Adrenal gland (tissue), 12 donors: ENCODE measurements around the gene TMEM185B. TPM values are rescaled to one million over a fixed set of nuclear protein-coding genes. Genes with fewer than 3 reads are reported as not detected.

Experiments
- DNase-seq, 7 donors: peaks; one replicate each; pipeline ENCODE4 v3.0.0-alpha.2; 2019 to 2020
- H3K27ac ChIP-seq, 5 donors: fragments of 200-600 bp; sonication (generic) in 4 of 5; 1 replicate in 3 of 5; 2 replicates in 2 of 5; pipeline versions ENCODE4 v1.5.1 to v1.8.0; 2016 to 2020; ENCODE audit warnings: mild to moderate bottlenecking in 1 of 5
- H3K27me3 ChIP-seq: fragments of 200-600 bp; 2 replicates; pipeline ENCODE4 v1.8.0; 2021
- H3K36me3 ChIP-seq, 2 donors: fragments of 200-600 bp; replicated peaks in 1 of 2; 1 replicate in 1 of 2; 2 replicates in 1 of 2; pipeline versions ENCODE4 v1.5.1 to v1.8.0; 2018 to 2022
- H3K4me1 ChIP-seq, 2 donors: fragments of 200-600 bp; replicated peaks in 1 of 2; 1 replicate in 1 of 2; 2 replicates in 1 of 2; pipeline versions ENCODE4 v1.5.1 to v1.8.0; 2018 to 2021
- H3K4me3 ChIP-seq, 4 donors: fragments of 200-600 bp; sonication (generic) in 3 of 4; one replicate each; pipeline ENCODE4 v1.5.1; 2016 to 2018
- H3K9me3 ChIP-seq, 3 donors: fragments of 200-600 bp; sonication (generic) in 1 of 3; replicated peaks in 1 of 3; 1 replicate in 2 of 3; 2 replicates in 1 of 3; pipeline versions ENCODE4 v1.5.1 to v1.8.0; 2016 to 2021
- CTCF ChIP-seq, 6 experiments: fragments of 450-650 bp in 4 of 6; fragments of 200-600 bp in 2 of 6; sonication (generic) in 1 of 6; IDR thresholded peaks; 1 replicate in 5 of 6; 2 replicates in 1 of 6; pipeline versions ENCODE4 v1.5.1 to v1.8.0; 2016 to 2021; ENCODE audit warnings: antibody characterized with exemption in 6 of 6, mild to moderate bottlenecking in 2 of 6, moderate library complexity in 1 of 6
- POLR2A ChIP-seq, 2 donors: fragments of 450-650 bp; IDR thresholded peaks; one replicate each; pipeline ENCODE4 v1.6.1; 2017; ENCODE audit warnings: antibody characterized with exemption in 2 of 2, mild to moderate bottlenecking in 2 of 2, moderate library complexity in 1 of 2
- WGBS, 4 donors: extraction: QIAGEN DNeasy Blood & Tissue Kit in 2 of 4; methylation state at CpG; one replicate each; pipeline versions ENCODE4 v1.1.5 to v1.1.7; 2013 to 2017; 5-methylcytosine and 5-hydroxymethylcytosine counted together
- intact Hi-C, 2 donors: fragments of 100-400 bp; cut with DNase I; formaldehyde crosslinking; loops; one replicate each; pipeline versions ENCODE4 v1.14.1 to v1.15.0; 2022 to 2023
- polyA plus RNA-seq, 3 donors: library from polyadenylated mRNA; stranded (reverse); fragments of 200-250 nt in 2 of 3; fragments of 350-450 nt in 1 of 3; fragmentation: Illumina TruSeq in 1 of 3; extraction: RNeasy Lipid Tissue Mini Kit (QIAGEN cat#74804) in 1 of 3; gene quantifications; one replicate each; pipeline ENCODE4 v1.2.3, GENCODE V29; 2013 to 2014
- total RNA-seq, 9 donors: library from RNA; depleted of rRNA in 4 of 9; stranded (reverse); fragments of >200 nt in 4 of 9; fragments of 120-200 nt in 1 of 9; fragmentation: NEBNext Ultra II Directional in 1 of 9; extraction: Animal tissue kit (Norgen Biotek cat#: 25700) in 1 of 9; gene quantifications; one replicate each; pipeline versions ENCODE4 v1.1.0 to v1.2.4, GENCODE V29; 2013 to 2023
- donor health status: healthy with polysubstance abuse.
- donor health status: Bipolar disorder and iron deficiency.
- donor health status: DM: yes; HTN: yes; CAD: no.
- donor health status: DM: no; HTN: no; CAD: no.
- donor health status: DM: no; HTN: no; CAD: no.
- donor health status: DM: yes; HTN: yes; CAD: no.

TMEM185B gene
- total and polyA plus RNA-seq, 12 donors: 2.9 to 33.0 (median 20.3) TPM

DNA sequence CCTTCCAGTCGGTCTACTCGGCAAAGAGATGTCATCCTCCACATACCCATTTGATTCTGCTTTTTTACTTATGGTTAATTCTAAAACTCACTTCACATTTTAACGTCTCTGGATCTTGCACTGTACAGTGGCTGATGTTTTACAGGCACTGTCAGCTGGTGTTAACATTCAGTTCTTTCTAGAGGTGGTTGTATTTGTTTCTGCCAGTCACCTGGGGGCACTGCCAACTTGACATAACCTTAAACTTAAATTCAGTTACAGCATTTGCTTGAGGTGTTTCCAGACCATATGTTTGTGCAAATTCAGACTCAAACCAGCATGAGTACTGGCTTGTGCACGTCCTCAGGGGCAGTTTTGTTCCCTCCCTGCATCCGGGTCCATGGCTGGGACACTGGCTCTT lies 5.3 kb upstream of the TMEM185B start:
- Histone ChIP-seq H3K27ac (no peak overlapping the region), H3K4me3 (no peak overlapping the region), H3K36me3 (no peaks in the 10 kb centered on the region), H3K4me1 (peaks cover 12 to 24% of the 10 kb centered on the region in 2 donors), H3K27me3 (no peaks in the 10 kb centered on the region), H3K9me3 (no peaks in the 10 kb centered on the region)
- intact Hi-C loops: no loop called here
- 75 to 83% (median 79%) methylated on average over 5 of the region's 5 CpGs for WGBS, 4 donors
- TF ChIP-seq CTCF (IDR thresholded peaks at IDR 0.05) (no peak), POLR2A (IDR thresholded peaks at IDR 0.05) (no peak)
- DNase-seq: no peak

DNA sequence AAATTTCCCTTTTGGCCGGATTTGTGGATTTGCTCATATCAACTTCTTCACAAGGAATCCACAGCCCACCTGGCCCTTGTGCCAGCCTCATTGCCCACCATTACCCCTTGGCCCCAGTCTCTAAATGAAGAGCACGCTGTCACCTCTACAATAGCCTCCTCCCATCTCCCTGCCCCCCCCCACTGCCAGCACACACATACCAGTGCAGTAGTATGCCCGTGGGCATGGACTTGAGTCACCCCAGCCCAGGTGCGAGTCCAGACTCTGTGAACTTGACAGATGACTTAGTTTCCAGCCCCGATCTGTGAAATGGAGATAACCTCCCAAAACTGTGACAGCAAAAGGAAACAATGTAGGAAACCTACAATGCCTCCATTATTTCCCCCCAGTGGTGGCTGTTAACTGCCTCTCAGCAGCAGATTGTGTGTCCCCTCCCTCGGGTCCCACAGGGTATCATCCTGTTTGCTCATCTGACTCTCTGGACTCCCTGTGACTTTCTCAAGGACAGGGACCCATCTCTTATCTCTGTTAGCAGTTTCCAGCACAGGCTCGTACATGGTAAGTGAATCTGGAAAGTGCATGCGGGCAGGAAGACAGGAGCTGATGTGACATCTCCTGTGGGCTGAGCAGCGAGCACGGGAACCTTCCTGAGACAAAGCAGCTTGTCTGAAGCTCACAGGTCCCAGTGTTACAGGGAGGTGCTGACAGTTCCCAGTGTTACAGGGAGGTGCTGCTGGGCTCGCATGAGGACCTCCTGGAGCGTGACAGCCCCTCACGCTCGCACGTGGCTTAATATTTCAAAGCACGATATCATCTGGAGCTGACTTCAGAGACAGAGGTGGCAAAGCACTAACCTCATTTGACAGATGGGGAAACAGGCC lies 4.2 kb upstream of the TMEM185B start:
- no peak for TF ChIP-seq CTCF (IDR thresholded peaks at IDR 0.05)
- TF ChIP-seq POLR2A (IDR thresholded peaks at IDR 0.05): peak in 1 of 2 donors; percentile 6
- Histone ChIP-seq H3K36me3 (no peaks in the 10 kb centered on the region), H3K27ac (peak overlapping the region in 2 of 5 donors; percentile 23 to 76), H3K4me3 (no peak overlapping the region), H3K4me1 (peaks cover 5 to 24% of the 10 kb centered on the region in 2 donors), H3K27me3 (no peaks in the 10 kb centered on the region), H3K9me3 (no peaks in the 10 kb centered on the region)
- peak in 6 of 7 donors; percentile 55 to 77 (median 72) for DNase-seq
- intact Hi-C loops: no loop called here
- WGBS, 4 donors: 34 to 58% (median 46%) methylated on average over 8 to 16 of the region's 16 CpGs

GRCh38 chr2:120226316-120226715 lies 3.1 kb upstream of the TMEM185B start:
- TF ChIP-seq POLR2A (IDR thresholded peaks at IDR 0.05): no peak
- no peak overlapping the region for H3K27ac ChIP-seq
- peaks cover 0 to 27% of the 10 kb centered on the region in 2 donors for H3K4me1 ChIP-seq
- H3K27me3 ChIP-seq: no peaks in the 10 kb centered on the region
- no peak for DNase-seq
- intact Hi-C loops: no loop called here
- no peaks in the 10 kb centered on the region for H3K9me3 ChIP-seq
- H3K36me3 ChIP-seq: no peaks in the 10 kb centered on the region
- no peak overlapping the region for H3K4me3 ChIP-seq
- 84 to 95% (median 87%) methylated on average over 9 of the region's 9 CpGs for WGBS, 4 donors

DNA sequence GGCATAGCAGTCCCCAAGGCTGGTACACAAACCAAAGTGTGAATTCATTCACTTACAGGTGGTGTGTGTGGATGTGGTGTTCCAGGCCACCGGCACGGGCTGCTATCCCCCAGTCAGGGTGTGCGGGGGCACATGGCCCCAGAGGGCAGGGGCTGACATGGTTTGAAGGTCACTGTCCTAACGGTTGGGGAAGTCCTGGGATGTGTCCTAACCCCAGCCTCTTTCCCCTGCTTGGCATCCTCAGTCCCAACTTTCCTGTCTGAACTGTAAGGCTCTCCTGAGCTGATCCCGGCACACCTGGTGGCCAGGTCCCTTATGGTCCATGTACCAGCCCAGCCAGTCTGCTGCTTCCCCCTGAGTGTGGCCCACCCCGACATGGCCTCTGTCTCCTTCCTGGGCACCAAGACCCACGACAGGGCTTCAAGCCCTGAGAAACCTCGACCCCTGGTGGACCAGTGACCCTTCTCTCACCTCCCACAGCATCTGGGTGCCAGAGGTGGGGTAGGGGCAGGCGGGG lies 2.4 kb upstream of the TMEM185B start:
- no peaks in the 10 kb centered on the region for H3K9me3 ChIP-seq
- H3K27ac ChIP-seq: no peak overlapping the region
- H3K4me1 ChIP-seq: peaks cover 0 to 30% of the 10 kb centered on the region in 2 donors
- H3K4me3 ChIP-seq: no peak overlapping the region
- no peak for DNase-seq
- H3K27me3 ChIP-seq: no peaks in the 10 kb centered on the region
- TF ChIP-seq CTCF (IDR thresholded peaks at IDR 0.05) (no peak), POLR2A (IDR thresholded peaks at IDR 0.05) (no peak)
- WGBS, 4 donors: 91 to 97% (median 92%) methylated on average over 6 to 9 of the region's 9 CpGs
- intact Hi-C loops: no loop called here
- no peaks in the 10 kb centered on the region for H3K36me3 ChIP-seq
